GM19238 (cell line): ENCODE measurements around the gene NEUROG2.
A peak's percentile ranks its signal among the peaks of the same experiment; 100 is the strongest.

Experiments used
- DNase-seq: peaks from one replicate; pipeline ENCODE4 v3.0.0; 2011; ENCODE audit warnings: low spot score; ENCODE audit not compliant: insufficient read length

Gene NEUROG2

GRCh38 chr4:112521123-112522023 is 5.4 kb upstream of the NEUROG2 start:
- DNase-seq, result no peak

GRCh38 chr4:112520598-112521122 is 4.7 kb upstream of the NEUROG2 start:
- DNase-seq, result no peak

GRCh38 chr4:112519689-112520597 is 4.0 kb upstream of the NEUROG2 start:
- DNase-seq, result no peak

GRCh38 chr4:112518675-112519074 is 2.7 kb upstream of the NEUROG2 start:
- DNase-seq, result no peak

GRCh38 chr4:112517911-112518310 is 1.9 kb upstream of the NEUROG2 start:
- DNase-seq, result no peak

- DNase-seq, result peak; percentile 47
These were observed 1.2 kb upstream of the NEUROG2 start for GRCh38 chr4:112517067-112517634.

- peak; percentile 49 for DNase-seq
These were observed 589 bp upstream of the NEUROG2 start for GRCh38 chr4:112516471-112517066.

GRCh38 chr4:112515198-112516065 is 548 bp downstream of the NEUROG2 start:
- DNase-seq, result peak; percentile 41

GRCh38 chr4:112514647-112515197 is 1.3 kb downstream of the NEUROG2 start:
- DNase-seq, result no peak

- DNase-seq, result no peak
These were observed 1.9 kb downstream of the NEUROG2 start for GRCh38 chr4:112513971-112514646.

- no peak for DNase-seq
These were observed 4.2 kb downstream of the NEUROG2 start for GRCh38 chr4:112511803-112512118.

- DNase-seq, result no peak
These were observed 4.7 kb downstream of the NEUROG2 start for GRCh38 chr4:112511093-112511802.

GRCh38 chr4:112510291-112511092 is 5.5 kb downstream of the NEUROG2 start:
- no peak for DNase-seq

GRCh38 chr4:112509243-112510141 is 6.5 kb downstream of the NEUROG2 start:
- DNase-seq, result no peak

GRCh38 chr4:112508356-112508755 is 7.6 kb downstream of the NEUROG2 start:
- no peak for DNase-seq

GRCh38 chr4:112504807-112505206 is 11.2 kb downstream of the NEUROG2 start:
- DNase-seq, result no peak

- DNase-seq, result no peak
These were observed 13.1 kb downstream of the NEUROG2 start for GRCh38 chr4:112502871-112503270.
